HG02852 (cell line): ENCODE results near the gene PCDHA3.
"Not testable (repeated sequence)": the region's sequence is repeated elsewhere in the genome, so short reads cannot be mapped to it uniquely, and the experiment has no call there.

Experiments
- ATAC-seq: cut with Tn5 transposase; IDR thresholded peaks from one replicate; pipeline ENCODE4 v1.9.1; 2021; ENCODE audit warnings: mild to moderate bottlenecking, moderate library complexity; ENCODE audit not compliant: unreplicated experiment

Gene PCDHA3

GRCh38 chr5:140800816-140801493, at the start of gene PCDHA3:
PCDHA3 (plus strand) TSS chr5:140801057.
- ATAC-seq = no peak

- ATAC-seq = no peak
Measured at GRCh38 chr5:140753561-140753960, 47.3 kb upstream of the PCDHA3 start.

DNA sequence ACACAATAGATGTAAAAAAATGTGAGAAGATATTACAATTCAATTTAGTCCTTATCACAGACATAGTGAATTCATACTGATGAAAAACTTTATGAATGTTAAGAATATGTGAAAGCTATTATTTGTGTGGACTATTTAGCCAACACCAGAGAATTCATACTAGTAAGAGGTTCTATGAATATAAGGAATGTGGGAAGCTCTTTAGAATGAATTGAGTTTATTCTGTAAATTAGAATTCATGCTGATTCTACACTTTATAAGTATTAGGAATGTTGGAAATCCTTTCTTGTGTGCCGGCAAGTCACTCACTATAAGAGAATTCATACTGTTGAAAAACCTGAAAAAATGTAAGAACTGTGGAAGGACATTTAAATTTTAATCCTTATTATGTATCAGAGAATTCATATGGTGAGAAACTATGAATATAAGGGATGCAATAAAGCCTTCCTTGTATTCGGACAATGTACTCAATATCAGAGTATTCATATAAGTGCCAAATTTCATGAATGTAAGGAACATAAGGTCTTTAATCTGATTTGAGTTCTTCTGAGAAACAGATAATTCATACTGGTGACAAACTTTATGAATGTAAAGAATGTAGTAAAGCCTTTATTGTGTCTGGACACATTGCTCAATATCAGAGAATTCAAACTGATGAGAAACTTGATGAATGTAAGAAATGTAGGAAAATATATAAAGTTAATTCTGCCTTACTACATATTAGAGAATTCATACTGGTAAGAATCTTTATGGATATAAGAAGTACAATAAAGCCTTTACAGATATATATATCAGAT, 36.5 kb upstream of the PCDHA3 start:
- ATAC-seq = no peak

- no peak for ATAC-seq
Measured at GRCh38 chr5:140767444-140767843, 33.4 kb upstream of the PCDHA3 start.

DNA sequence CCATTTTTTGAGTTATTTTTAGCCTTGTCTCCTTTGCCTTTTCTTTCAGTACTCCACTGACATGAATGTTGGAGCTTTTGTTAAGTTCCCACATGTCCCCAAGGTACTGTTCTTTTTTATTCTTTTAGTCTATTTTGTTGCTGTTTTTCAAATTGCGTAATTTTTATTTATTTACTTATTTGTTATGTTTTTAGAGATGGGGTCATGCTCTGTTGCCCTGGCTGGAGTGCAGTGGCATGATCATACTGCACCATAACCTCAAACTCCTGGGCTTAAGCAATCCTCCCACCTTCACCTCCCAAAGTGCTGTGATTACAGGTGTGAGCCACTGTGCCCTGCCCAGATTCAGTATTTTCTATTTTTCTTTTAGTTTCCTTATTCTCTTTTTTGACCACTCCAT, 20.3 kb upstream of the PCDHA3 start:
- no peak for ATAC-seq

- no peak for ATAC-seq
Measured at GRCh38 chr5:140785905-140786686, 14.8 kb upstream of the PCDHA3 start, which contains the start of gene PCDHA1. PCDHA1 (plus strand) TSS chr5:140786140.

DNA sequence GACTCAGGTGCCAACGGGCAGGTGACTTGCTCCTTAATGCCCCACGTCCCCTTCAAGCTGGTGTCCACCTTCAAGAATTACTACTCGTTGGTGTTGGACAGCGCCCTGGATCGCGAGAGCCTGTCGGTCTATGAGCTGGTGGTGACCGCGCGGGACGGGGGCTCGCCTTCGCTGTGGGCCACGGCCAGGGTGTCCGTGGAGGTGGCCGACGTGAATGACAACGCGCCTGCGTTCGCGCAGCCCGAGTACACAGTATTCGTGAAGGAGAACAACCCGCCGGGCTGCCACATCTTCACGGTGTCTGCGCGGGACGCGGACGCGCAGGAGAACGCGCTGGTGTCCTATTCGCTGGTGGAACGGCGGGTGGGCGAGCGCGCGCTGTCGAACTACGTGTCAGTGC, 13.4 kb upstream of the PCDHA3 start:
- ATAC-seq = not testable (repeated sequence)

GRCh38 chr5:140787849-140788504, 12.9 kb upstream of the PCDHA3 start:
- ATAC-seq = not testable (repeated sequence)

- no peak for ATAC-seq
Measured at GRCh38 chr5:140791089-140791488, 9.8 kb upstream of the PCDHA3 start.

DNA sequence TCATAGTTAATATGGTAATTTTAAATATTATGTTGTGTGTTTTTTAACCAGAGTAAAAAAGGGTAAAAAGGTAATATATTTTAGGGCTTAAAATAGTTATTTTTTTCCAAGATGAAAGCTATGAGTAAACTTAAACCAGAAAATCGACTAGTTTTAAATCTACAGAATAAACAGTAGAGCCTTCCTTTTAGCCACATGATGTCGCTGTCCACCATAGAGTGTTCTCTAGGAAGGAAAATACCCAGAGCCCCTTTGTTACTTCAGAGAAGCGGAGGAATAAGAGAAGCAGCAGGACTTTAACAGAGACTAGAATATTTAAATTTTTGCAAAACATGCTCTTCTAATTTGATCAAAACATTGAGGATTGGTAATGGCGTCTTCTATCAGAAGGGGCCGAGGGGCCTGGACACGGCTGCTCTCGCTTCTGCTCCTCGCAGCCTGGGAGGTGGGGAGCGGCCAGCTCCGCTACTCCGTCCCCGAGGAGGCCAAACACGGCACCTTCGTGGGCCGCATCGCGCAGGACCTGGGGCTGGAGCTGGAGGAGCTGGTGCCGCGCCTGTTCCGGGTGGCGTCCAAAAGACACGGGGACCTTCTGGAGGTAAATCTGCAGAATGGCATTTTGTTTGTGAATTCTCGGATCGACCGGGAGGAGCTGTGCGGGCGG, 6.1 kb upstream of the PCDHA3 start, which contains the start of gene PCDHA2:
Gene PCDHA2 (plus strand): TSS at position 258 of the 664 bp plus-strand sequence.
- no peak for ATAC-seq

DNA sequence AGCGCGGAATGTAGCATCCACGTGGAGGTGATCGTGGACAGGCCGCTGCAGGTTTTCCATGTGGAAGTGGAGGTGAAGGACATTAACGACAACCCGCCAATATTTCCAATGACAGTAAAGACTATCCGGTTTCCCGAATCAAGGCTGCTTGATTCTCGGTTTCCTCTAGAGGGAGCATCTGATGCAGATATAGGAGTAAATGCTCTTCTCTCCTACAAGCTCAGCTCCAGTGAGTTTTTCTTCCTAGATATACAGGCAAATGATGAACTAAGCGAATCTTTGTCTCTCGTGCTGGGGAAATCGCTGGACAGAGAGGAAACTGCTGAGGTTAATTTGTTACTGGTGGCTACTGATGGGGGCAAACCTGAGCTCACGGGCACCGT, 5.6 kb upstream of the PCDHA3 start:
- ATAC-seq = no peak

DNA sequence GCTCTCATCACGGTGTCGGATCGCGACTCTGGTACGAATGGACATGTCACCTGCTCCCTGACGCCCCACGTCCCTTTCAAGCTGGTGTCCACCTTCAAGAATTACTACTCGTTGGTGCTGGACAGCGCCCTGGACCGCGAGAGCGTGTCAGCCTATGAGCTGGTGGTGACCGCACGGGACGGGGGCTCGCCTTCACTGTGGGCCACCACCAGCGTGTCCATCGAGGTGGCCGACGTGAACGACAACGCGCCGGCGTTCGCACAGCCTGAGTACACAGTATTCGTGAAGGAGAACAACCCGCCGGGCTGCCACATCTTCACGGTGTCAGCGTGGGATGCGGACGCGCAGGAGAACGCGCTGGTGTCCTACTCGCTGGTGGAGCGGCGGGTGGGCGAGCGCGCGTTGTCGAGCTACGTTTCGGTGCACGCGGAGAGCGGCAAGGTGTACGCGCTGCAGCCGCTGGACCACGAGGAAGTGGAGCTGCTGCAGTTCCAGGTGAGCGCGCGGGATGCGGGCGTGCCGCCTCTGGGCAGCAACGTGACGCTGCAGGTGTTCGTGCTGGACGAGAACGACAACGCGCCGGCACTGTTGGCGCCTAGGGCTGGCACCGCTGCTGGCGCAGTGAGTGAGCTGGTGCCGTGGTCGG, 4.7 kb upstream of the PCDHA3 start:
- ATAC-seq = not testable (repeated sequence)

DNA sequence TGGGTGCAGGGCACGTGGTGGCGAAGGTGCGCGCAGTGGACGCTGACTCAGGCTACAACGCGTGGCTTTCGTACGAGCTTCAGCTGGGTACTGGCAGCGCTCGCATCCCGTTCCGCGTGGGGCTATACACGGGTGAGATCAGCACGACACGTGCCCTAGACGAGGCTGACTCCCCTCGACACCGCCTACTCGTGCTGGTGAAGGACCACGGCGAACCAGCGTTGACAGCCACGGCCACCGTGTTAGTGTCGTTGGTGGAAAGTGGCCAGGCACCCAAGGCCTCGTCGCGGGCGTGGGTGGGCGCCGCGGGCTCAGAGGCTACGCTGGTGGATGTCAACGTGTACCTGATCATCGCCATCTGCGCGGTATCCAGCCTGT, 4.2 kb upstream of the PCDHA3 start:
- no peak for ATAC-seq

DNA sequence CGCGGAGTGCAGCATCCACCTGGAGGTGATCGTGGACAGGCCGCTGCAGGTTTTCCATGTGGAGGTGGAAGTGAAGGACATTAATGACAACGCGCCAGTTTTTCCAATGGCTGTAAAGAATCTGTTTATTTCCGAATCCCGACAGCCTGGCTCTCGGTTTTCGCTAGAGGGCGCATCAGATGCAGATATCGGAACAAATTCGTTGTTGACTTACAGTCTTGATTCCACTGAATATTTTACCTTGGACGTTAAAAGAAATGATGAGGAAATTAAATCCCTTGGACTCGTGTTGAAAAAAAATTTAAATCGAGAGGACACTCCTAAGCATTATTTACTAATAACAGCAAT, 611 bp downstream of the PCDHA3 start:
- no peak for ATAC-seq

DNA sequence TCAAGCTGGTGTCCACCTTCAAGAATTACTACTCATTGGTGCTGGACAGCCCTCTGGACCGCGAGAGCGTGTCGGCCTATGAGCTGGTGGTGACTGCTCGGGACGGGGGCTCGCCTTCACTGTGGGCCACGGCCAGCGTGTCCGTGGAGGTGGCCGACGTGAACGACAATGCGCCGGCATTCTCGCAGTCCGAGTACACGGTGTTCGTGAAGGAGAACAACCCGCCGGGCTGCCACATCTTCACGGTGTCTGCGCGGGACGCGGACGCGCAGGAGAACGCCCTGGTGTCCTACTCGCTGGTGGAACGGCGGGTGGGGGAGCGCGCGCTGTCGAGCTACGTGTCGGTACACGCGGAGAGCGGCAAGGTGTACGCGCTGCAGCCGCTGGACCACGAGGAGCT, 1.5 kb downstream of the PCDHA3 start:
- ATAC-seq = not testable (repeated sequence)

GRCh38 chr5:140802781-140803271, 2.0 kb downstream of the PCDHA3 start:
- no peak for ATAC-seq

DNA sequence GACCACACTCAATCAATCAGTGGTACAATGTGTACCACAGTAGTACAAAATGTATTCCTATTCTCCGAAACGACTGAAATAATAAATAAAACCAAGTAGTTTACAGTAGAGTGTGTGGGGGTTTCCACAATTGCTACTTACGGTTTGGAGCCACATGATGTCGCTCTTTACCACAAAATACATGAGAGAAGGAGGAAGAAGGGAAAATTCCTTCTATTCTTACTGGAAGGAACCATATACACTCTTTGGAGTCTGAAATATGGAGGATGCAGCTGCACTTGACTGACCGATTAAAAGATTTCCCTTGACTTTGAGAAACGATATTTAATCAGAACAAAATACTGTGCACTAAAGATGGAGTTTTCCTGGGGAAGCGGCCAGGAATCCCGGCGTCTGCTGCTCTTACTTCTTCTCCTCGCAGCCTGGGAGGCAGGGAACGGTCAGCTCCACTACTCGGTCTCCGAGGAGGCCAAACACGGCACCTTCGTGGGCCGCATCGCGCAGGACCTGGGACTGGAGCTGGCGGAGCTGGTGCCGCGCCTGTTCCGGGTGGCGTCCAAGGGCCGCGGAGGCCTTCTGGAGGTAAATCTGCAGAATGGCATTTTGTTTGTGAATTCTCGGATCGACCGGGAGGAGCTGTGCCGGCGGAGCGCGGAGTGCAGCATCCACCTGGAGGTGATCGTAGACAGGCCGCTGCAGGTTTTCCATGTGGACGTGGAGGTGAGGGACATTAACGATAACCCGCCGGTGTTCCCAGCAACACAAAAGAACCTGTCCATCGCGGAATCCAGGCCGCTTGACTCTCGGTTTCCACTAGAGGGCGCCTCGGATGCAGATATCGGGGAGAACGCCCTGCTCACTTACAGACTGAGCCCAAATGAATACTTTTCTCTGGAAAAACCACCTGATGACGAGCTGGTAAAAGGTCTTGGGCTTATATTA, 6.2 kb downstream of the PCDHA3 start, which contains the start of gene PCDHA4:
Gene PCDHA4 (plus strand): TSS at position 235 of the 942 bp plus-strand sequence.
- no peak for ATAC-seq

- ATAC-seq = not testable (repeated sequence)
Measured at GRCh38 chr5:140808241-140808888, 7.5 kb downstream of the PCDHA3 start.
